NCI-H526 treated with DMSO at 0.1 percent for 48 hours (cell line): ENCODE measurements around the gene STIP1.

Experiments used
- DNase-seq: peaks from one replicate; lab custom pipeline; 2025; lab: John Stamatoyannopoulos, UW

The STIP1 gene

DNA sequence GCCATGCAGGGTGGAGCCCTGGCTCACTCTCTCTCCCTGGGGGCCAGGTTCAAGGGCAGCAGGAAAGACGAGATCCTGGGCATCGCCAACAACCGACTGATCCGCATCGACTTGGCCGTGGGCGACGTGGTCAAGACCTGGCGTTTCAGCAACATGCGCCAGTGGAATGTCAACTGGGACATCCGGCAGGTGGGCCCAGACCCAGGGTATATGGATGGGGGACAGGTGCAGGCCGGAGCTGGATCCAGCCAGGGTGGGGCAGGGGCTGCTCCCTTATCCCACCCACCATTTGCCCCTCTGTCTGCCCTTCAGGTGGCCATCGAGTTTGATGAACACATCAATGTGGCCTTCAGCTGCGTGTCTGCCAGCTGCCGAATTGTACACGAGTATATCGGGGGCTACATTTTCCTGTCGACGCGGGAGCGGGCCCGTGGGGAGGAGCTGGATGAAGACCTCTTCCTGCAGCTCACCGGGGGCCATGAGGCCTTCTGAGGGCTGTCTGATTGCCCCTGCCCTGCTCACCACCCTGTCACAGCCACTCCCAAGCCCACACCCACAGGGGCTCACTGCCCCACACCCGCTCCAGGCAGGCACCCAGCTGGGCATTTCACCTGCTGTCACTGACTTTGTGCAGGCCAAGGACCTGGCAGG, 37.2 kb downstream of the STIP1 start:
- DNase-seq, result no peak

- DNase-seq, result no peak
Observed at GRCh38 chr11:64224151-64224890, 38.4 kb downstream of the STIP1 start.

GRCh38 chr11:64224891-64225607, 39.1 kb downstream of the STIP1 start:
- DNase-seq, result no peak

DNA sequence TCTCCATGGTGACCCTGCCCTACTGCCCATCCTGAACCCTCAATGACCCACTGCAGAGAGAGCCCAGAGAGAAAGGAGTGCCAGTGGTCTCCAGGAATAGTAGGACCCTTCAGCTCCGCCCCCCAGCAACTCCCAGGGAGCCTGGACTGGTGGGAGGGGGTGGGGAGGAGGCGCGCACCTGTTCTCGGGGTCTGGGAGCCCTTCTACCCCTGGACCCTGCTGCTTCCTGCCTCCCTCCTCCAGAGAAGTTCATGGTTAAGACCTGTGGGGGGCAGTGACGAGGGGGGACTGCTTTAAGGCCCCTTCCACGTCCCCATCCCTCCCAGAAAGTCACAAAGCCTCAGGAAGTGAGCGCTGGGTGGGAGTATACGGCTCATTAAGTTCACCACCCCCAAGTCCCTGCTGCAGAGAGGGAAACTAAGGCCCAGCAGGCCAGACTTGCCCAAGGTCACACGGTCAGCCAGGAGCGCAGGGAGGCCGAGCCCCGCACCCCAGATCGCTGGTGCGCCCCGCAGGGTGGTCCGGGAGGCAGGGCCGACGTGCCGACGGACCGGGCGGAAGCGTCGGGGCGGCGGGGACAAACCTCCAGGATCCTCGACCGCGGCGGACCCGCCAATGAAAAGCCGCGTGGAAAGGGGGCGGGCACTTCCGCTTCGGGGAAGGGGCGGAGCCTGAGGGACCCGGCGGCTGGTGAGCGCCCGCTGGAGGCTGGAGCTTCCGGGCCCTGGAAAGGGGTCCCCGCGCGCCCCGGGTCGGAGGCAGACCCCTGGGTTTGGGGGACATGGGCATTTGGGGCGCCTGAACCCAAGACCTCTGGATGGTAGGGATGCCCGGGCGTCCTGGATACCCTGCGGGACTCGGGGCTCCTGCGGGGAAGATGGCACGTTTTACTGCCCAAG, 39.9 kb downstream of the STIP1 start, which contains the start of the genes NUDT22 and TRPT1:
Gene NUDT22 (plus strand): TSS at position 667 of the 899 bp plus-strand sequence. CDS start 379 bp downstream, outside the sequence.
Gene TRPT1 (minus strand): TSS at position 579 of the 899 bp plus-strand sequence. CDS start 326 bp downstream, at position 253.
- DNase-seq, result peak; percentile 74

- DNase-seq, result peak; percentile 40
Observed at GRCh38 chr11:64226507-64227051, 40.6 kb downstream of the STIP1 start.

DNA sequence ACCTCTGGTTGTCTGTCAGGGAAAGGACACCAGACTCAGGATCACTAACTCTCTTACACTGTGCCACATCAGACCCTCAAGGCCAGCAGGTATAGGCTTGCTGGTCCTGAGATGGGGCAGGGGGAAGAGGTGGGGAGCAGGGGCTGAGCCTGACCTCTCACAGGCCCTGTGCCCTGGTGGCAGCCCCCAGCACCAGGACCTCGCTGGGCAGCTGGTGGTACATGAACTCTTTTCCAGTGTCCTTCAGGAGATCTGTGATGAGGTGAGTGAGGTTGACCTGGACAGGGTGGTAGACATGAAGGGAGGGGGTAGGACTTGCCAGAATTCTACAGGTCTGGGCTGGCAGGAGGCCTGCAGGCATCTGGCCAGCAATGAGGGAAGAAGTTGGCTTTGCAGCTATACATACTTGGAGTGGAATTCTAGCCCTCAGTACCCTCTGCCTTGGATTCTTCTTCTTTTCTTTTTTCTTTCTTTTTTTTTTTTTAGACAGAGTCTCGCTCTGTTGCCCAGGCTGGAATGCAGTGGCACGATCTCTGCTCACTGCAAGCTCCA, 41.5 kb downstream of the STIP1 start:
- DNase-seq, result no peak

DNA sequence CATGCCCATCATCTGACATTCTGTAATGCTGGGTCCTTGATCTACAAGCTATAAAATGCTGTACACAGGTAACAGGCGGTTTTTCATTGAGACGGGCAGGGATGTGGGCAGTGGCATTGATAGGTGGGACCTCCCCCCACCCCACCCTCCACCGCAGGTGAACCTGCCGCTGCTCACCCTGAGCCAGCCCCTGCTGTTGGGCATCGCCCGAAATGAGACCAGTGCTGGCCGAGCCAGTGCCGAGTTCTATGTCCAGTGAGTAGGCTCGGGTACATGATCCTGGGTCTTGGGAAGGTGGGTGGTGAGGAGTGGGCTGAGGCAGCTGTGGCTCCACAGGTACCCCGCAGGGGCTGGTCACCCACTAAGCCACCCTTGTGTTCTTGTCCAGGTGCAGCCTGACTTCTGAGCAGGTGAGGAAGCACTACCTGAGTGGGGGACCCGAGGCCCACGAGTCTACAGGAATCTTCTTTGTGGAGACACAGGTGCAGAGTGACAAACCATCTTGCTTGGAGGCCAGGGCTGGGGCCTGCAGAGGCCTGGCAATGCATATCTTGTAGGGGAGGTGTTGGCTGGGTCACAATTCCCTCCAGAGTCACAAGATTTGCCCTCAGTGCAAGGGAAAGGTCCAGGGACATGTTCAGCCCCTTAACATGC, 43.2 kb downstream of the STIP1 start:
- no peak for DNase-seq

- no peak for DNase-seq
Observed at GRCh38 chr11:64229744-64230170, 43.8 kb downstream of the STIP1 start.

- peak; percentile 97 for DNase-seq
Observed at GRCh38 chr11:64230171-64230984, 44.4 kb downstream of the STIP1 start, which contains the start of gene DNAJC4. Gene DNAJC4, plus strand, starts transcription at chr11:64230548. Its CDS starts 307 bp downstream, at chr11:64230855.

DNA sequence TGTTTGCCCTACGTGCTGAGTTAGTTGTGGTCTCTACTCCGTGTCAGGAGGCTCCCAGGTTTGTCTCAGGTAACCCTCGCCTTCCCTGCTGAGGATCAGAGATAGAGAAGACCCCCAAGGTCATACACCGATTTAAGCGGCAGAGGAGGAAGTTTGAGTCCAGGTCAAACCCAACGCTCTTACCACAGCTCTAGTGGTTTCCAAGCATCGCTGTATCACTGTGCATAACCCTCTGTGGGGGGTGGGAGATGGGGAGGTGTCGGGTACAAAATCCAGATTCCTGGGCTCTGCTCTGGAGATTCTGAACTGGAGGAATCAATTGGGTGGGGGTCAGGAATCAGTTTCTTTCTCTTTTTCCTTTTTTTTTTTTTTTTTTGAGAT, 45.0 kb downstream of the STIP1 start:
- DNase-seq, result no peak

- no peak for DNase-seq
Observed at GRCh38 chr11:64231546-64231945, 45.6 kb downstream of the STIP1 start.

GRCh38 chr11:64232182-64232966, 46.4 kb downstream of the STIP1 start:
- no peak for DNase-seq

GRCh38 chr11:64232967-64233315, 47.0 kb downstream of the STIP1 start:
- no peak for DNase-seq

DNA sequence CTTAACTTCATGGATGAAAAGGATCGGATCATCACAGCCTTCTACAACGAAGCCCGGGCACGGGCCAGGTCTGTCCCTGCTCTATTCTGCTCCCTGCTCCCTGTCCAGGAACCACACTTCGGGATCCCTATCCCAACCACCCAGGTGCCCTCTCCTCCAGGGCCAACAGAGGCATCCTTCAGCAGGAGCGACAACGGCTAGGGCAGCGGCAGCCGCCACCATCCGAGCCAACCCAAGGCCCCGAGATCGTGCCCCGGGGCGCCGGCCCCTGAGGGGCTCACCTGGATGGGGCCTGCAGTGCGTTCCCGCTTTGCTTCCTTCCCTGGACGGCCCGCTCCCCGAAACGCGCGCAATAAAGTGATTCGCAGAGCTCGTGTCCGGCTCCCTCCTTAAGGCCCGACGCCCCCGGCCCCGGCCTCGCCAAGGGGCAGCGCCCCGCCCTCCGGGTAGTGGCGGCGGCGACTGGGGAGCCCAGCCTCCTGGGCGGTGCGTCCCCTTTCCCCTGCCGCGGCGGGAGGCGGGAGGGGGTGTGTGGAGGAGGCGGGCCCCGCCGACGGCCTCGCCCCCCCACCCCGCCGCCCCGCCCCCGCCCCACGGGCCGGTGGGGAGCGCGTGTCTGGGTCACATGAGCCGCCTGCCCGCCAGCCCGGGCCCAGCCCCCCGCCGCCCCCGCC, 48.1 kb downstream of the STIP1 start, which contains the start of gene VEGFB:
Gene VEGFB (plus strand): TSS at position 672 of the 674 bp plus-strand sequence. CDS start 250 bp downstream, outside the sequence.
- DNase-seq, result peak; percentile 48

DNA sequence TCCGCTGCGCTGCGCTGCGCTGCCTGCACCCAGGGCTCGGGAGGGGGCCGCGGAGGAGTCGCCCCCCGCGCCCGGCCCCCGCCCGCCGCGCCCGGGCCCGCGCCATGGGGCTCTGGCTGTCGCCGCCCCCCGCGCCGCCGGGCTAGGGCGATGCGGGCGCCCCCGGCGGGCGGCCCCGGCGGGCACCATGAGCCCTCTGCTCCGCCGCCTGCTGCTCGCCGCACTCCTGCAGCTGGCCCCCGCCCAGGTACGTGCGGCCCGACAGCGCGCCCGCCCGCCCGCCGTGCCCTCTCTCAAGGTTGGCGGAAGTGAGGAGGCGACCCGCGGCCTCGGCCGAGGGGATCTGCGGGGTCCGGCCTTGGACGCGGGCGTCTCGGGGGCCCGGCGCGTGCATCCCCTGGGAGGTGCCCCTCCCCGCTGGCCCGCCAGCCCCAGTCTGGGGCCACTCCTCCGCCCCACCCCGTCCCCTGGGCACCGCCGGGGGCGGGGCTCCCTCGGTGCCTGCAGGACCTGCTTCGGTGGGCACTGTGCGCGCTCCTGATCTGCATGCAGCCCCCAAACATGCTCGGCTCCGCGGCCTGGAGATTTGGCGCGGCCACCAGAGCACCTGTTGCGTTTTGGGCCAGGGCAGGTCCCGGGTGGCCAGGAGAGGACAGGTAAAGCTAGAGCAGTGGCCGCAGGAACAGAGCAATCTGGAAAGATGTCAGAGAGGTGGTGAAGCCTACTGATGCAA, 48.8 kb downstream of the STIP1 start:
- peak; percentile 69 for DNase-seq

GRCh38 chr11:64235437-64236161, 49.6 kb downstream of the STIP1 start:
- DNase-seq, result no peak
